SK-N-SH (cell line): ENCODE measurements around the gene SUFU. TPM values are rescaled to one million over a fixed set of nuclear protein-coding genes. Genes with fewer than 3 reads are reported as not detected.

Source experiments
- CTCF ChIA-PET: fragments of 300-600, 350-600 bp; formaldehyde crosslinking; extraction: SDS; loops from one replicate; lab custom pipeline; 2021; lab: Yijun Ruan, JAX
- POLR2A ChIA-PET: fragments of 350-600 bp; sonication (Branson Sonifier 250); formaldehyde crosslinking; extraction: SDS; loops from one replicate; lab custom pipeline; 2020; ENCODE audit warnings: antibody characterized with exemption, inconsistent platforms; lab: Yijun Ruan, JAX
- DNase-seq: peaks from one replicate; pipeline ENCODE4 v3.0.0; 2012
- H2AFZ ChIP-seq: fragments of 200-600 bp; sonication (generic); 2 replicates; pipeline ENCODE4 v1.8.1; 2016; ENCODE audit warnings: antibody characterized with exemption, mild to moderate bottlenecking, low read depth
- H3F3A ChIP-seq: fragments of 200-600 bp; sonication (generic); replicated peaks from 2 replicates; pipeline ENCODE3; 2016; ENCODE audit warnings: antibody characterized with exemption, mild to moderate bottlenecking; ENCODE audit not compliant: insufficient read depth
- H3K27ac ChIP-seq, 2 experiments: fragments of 200-500 bp in 1 of 2; fragments of 200-600 bp in 1 of 2; sonication (Bioruptor generic) in 1 of 2; sonication (generic), shearing (Covaris generic) in 1 of 2; 2 replicates each; pipeline versions ENCODE4 v1.5.1 to v1.6.1; 2014 to 2016; ENCODE audit warnings: low read depth in 2 of 2, inconsistent platforms in 1 of 2, low read length in 1 of 2, mild to moderate bottlenecking in 1 of 2, mixed read lengths in 1 of 2
- H3K27me3 ChIP-seq: fragments of 200-600 bp; sonication (generic), shearing (Covaris generic); 2 replicates; pipeline ENCODE4 v1.6.1; 2016; ENCODE audit warnings: mixed run types; ENCODE audit not compliant: insufficient read depth
- H3K36me3 ChIP-seq, 2 experiments: fragments of 200-500 bp in 1 of 2; fragments of 200-600 bp in 1 of 2; sonication (Bioruptor generic) in 1 of 2; sonication (generic) in 1 of 2; replicated peaks in 1 of 2; 2 replicates each; pipeline versions ENCODE3 to v1.5.1; 2014 to 2016; ENCODE audit warnings: low read length in 1 of 2, mild to moderate bottlenecking in 1 of 2; ENCODE audit not compliant: insufficient read depth in 2 of 2, control insufficient read depth in 1 of 2
- H3K4me1 ChIP-seq, 2 experiments: fragments of 200-500 bp in 1 of 2; fragments of 200-600 bp in 1 of 2; sonication (Bioruptor generic) in 1 of 2; sonication (generic), shearing (Covaris generic) in 1 of 2; 2 replicates each; pipeline versions ENCODE4 v1.5.1 to v1.6.1; 2014 to 2016; ENCODE audit warnings: low read depth in 1 of 2, low read length in 1 of 2, mixed run types in 1 of 2; ENCODE audit not compliant: insufficient read depth in 2 of 2, control insufficient read depth in 1 of 2
- H3K4me2 ChIP-seq: fragments of 200-600 bp; sonication (generic), shearing (Covaris generic); 2 replicates; pipeline ENCODE4 v1.6.1; 2017; ENCODE audit warnings: mixed run types
- H3K4me3 ChIP-seq, 2 experiments: fragments of 200-500 bp in 1 of 2; fragments of 200-600 bp in 1 of 2; sonication (Bioruptor generic) in 1 of 2; sonication (generic), shearing (Covaris generic) in 1 of 2; 2 replicates each; pipeline versions ENCODE4 v1.5.1 to v1.8.1; 2014 to 2016; ENCODE audit warnings: low read depth in 2 of 2, inconsistent platforms in 1 of 2, low read length in 1 of 2, mild to moderate bottlenecking in 1 of 2, mixed read lengths in 1 of 2, moderate library complexity in 1 of 2
- H3K79me2 ChIP-seq: fragments of 200-600 bp; sonication (generic); 2 replicates; pipeline ENCODE4 v1.8.1; 2017; ENCODE audit warnings: mild to moderate bottlenecking; ENCODE audit not compliant: insufficient read depth
- H3K9ac ChIP-seq: fragments of 200-600 bp; sonication (generic); 2 replicates; pipeline ENCODE4 v1.6.1; 2017; ENCODE audit warnings: mixed run types
- H3K9me2 ChIP-seq: fragments of 200-600 bp; sonication (generic); 2 replicates; pipeline ENCODE4 v1.6.1; 2017; ENCODE audit warnings: mixed run types
- H3K9me3 ChIP-seq: fragments of 200-600 bp; sonication (generic); 2 replicates; pipeline ENCODE4 v1.6.1; 2017; ENCODE audit warnings: mixed run types, mild to moderate bottlenecking, moderate library complexity
- H4K20me1 ChIP-seq: fragments of 200-600 bp; sonication (generic); 2 replicates; pipeline ENCODE4 v1.6.1; 2017; ENCODE audit warnings: mild to moderate bottlenecking, mixed run types; ENCODE audit not compliant: insufficient read depth
- CHD2 ChIP-seq: fragments of 150-350 bp; IDR thresholded peaks from 2 replicates; pipeline ENCODE4 v1.6.1; 2018; ENCODE audit warnings: low read length; ENCODE audit not compliant: partially characterized antibody
- ELF1 ChIP-seq: IDR thresholded peaks from 2 replicates; pipeline ENCODE4 v1.4.0; 2012
- EP300 ChIP-seq, 2 experiments: IDR thresholded peaks; 2 replicates each; pipeline versions ENCODE4 v1.4.0 to v1.6.1; 2012; ENCODE audit warnings: borderline replicate concordance in 1 of 2, low read depth in 1 of 2, low read length in 1 of 2
- FOSL2 ChIP-seq: IDR thresholded peaks from 2 replicates; pipeline ENCODE4 v1.4.0; 2012; ENCODE audit warnings: low read depth, mild to moderate bottlenecking, moderate library complexity, borderline replicate concordance
- FOXM1 ChIP-seq: IDR thresholded peaks from 2 replicates; pipeline ENCODE4 v1.4.0; 2012; ENCODE audit warnings: low read depth, mild to moderate bottlenecking
- GABPA ChIP-seq: IDR thresholded peaks from 2 replicates; pipeline ENCODE4 v1.4.0; 2012; ENCODE audit warnings: low read depth, mild to moderate bottlenecking
- GATA2 ChIP-seq: sonication (generic); formaldehyde crosslinking; IDR thresholded peaks from 2 replicates; pipeline ENCODE4 v1.5.0; 2020; ENCODE audit warnings: mild to moderate bottlenecking, missing genetic modification reagents
- IRF3 ChIP-seq: fragments of 150-350 bp; IDR thresholded peaks from 2 replicates; pipeline ENCODE4 v1.6.1; 2016; ENCODE audit warnings: mild to moderate bottlenecking, low read depth, low read length
- MXI1 ChIP-seq: IDR thresholded peaks from 2 replicates; pipeline ENCODE4 v1.6.1; 2012; ENCODE audit warnings: mild to moderate bottlenecking, low read depth, low read length, improper control_type of control experiment
- NFIC ChIP-seq: IDR thresholded peaks from 2 replicates; pipeline ENCODE4 v1.4.0; 2012; ENCODE audit warnings: borderline replicate concordance
- NRF1 ChIP-seq: IDR thresholded peaks from 2 replicates; pipeline ENCODE4 v1.6.1; 2012; ENCODE audit warnings: low read depth, mild to moderate bottlenecking, low read length
- POLR2AphosphoS5 ChIP-seq: IDR thresholded peaks from 2 replicates; pipeline ENCODE4 v1.6.1; 2012; ENCODE audit warnings: low read depth, low read length
- RCOR1 ChIP-seq: fragments of 150-350 bp; IDR thresholded peaks from 2 replicates; pipeline ENCODE4 v1.6.1; 2017; ENCODE audit warnings: antibody characterized with exemption, low read length
- RXRA ChIP-seq: IDR thresholded peaks from 2 replicates; pipeline ENCODE4 v1.4.0; 2012; ENCODE audit warnings: low read depth, mild to moderate bottlenecking, borderline replicate concordance
- SIN3A ChIP-seq: IDR thresholded peaks from 2 replicates; pipeline ENCODE4 v1.6.1; 2012; ENCODE audit warnings: low read depth, mild to moderate bottlenecking, low read length, moderate library complexity, borderline replicate concordance
- SMC3 ChIP-seq: IDR thresholded peaks from 2 replicates; pipeline ENCODE4 v1.6.1; 2012; ENCODE audit warnings: low read depth, low read length, improper control_type of control experiment
- TCF12 ChIP-seq: IDR thresholded peaks from 2 replicates; pipeline ENCODE4 v1.4.0; 2012
- TEAD4 ChIP-seq: IDR thresholded peaks from 2 replicates; pipeline ENCODE4 v1.4.0; 2012; ENCODE audit warnings: mild to moderate bottlenecking, borderline replicate concordance; ENCODE audit not compliant: insufficient read depth
- YY1 ChIP-seq: IDR thresholded peaks from 2 replicates; pipeline ENCODE4 v1.4.0; 2012; ENCODE audit warnings: low read depth, mild to moderate bottlenecking
- WGBS: methylation state at CpG from one replicate; pipeline ENCODE4 v1.1.6; 2017; ENCODE audit warnings: low lambda C conversion rate; 5-methylcytosine and 5-hydroxymethylcytosine counted together
- polyA plus RNA-seq, 3 experiments: library from polyadenylated mRNA; depleted of rRNA; stranded (reverse); fragments of >200 nt; gene quantifications; 2 replicates each; pipeline ENCODE4 v1.2.3, GENCODE V29; 2012
- TF ChIP-seq, protein P1 (sequence below): fragments of 150-350 bp; IDR thresholded peaks from 2 replicates; pipeline ENCODE4 v1.6.1; 2017; ENCODE audit warnings: antibody characterized with exemption, low read length, low read depth, borderline replicate concordance
- TF ChIP-seq, protein P2 (sequence below): IDR thresholded peaks from 2 replicates; pipeline ENCODE4 v1.4.0; 2012; ENCODE audit warnings: low read depth
- TF ChIP-seq, protein P3 (sequence below): IDR thresholded peaks from 2 replicates; pipeline ENCODE4 v1.4.0; 2012; ENCODE audit warnings: low read depth, borderline replicate concordance
- TF ChIP-seq, protein P4 (sequence below): IDR thresholded peaks from 2 replicates; pipeline ENCODE4 v1.6.1; 2012; ENCODE audit warnings: mild to moderate bottlenecking, low read depth, low read length, moderate library complexity
- TF ChIP-seq, protein P5 (sequence below): IDR thresholded peaks from 2 replicates; pipeline ENCODE4; 2012

Gene SUFU
- 4.6 and 5.7 TPM in 2 replicates for polyA plus RNA-seq (2012; rRNA removed)
- polyA plus RNA-seq (2012; cell fraction: cytosol; rRNA removed): 3.7 and 5.7 TPM in 2 replicates
- polyA plus RNA-seq (2012; cell fraction: nucleus; rRNA removed): 6.2 and 8.9 TPM in 2 replicates

DNA sequence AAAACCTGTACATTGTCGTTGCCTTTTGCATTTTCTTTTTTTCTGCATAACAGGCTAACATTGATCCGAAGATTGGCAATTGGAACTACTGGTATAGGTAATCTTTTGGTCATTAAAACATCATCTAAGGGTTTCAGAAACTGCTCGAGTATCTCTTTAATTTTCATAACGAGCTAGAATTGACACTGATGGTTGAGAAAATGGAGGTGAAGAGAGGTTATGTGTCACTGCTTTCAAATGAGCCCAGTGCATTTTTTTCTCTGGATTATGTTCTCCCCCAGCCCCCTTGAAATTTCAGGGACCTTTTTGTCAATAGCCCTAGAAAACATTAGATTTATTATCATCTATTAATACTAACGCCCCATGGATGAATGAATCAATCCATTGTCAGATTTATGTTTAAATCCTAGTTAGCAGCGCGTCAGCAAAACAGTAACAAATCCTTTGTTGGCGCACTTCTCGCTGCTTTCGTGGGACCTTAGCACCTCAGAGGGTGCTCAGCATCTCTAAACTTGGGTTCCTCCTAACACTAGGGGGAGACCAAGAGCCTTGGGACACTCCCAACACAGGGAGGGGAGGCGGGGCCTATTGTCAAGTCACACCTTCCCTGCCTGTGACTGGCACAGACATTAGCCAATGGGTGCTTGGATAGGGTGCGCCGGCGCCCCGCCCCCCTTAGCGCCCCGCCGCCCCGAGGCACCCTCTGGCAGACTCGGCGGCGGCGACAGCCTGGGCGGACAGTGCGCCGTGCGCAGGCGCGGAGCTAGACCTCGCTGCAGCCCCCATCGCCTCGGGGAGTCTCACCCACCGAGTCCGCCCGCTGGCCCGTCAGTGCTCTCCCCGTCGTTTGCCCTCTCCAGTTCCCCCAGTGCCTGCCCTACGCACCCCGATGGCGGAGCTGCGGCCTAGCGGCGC, at the start of gene SUFU:
Gene SUFU (plus strand): TSS at position 709 of the 915 bp plus-strand sequence. CDS start 181 bp downstream, at position 890.
- H3K79me2 ChIP-seq: peaks cover 74% of the 10 kb centered on the region
- peak within 1 kb of the TSS; percentile 80 for H3K9ac ChIP-seq
- H3K4me2 ChIP-seq: peak within 1 kb of the TSS; percentile 87
- peaks cover 0 to 2% of the 10 kb centered on the region in 2 experiments for H3K36me3 ChIP-seq
- ChIA-PET POLR2A (interaction anchor here (1.0 to 2.4 kb wide), 4 partner anchors 19 to 141 kb away, joined by 3 to 9 read pairs (median 4); partner anchors contain the start of gene TRIM8), CTCF (interaction anchor here (0.6 to 5.7 kb wide), 44 partner anchors 8 to 334 kb away, joined by 3 to 110 read pairs (median 4); partner anchors contain the start of genes FBXL15 and TRIM8)
- no peaks in the 10 kb centered on the region for H3K27me3 ChIP-seq
- peak within 1 kb of the TSS; percentile 85 to 98 for H3K4me3 ChIP-seq
- H3F3A ChIP-seq: peaks cover 4% of the 10 kb centered on the region
- peak; percentile 98 for DNase-seq
- 0% methylated on average over 11 of the region's 44 CpGs for WGBS
- H3K27ac ChIP-seq: peak within 1 kb of the TSS; percentile 45 to 78; a peak in 3 of 4 replicates
- H3K9me2 ChIP-seq: no peaks in the 10 kb centered on the region
- no peaks in the 10 kb centered on the region for H3K9me3 ChIP-seq
- H4K20me1 ChIP-seq: peaks cover 40% of the 10 kb centered on the region
- peaks cover 8 to 15% of the 10 kb centered on the region in 2 experiments; a peak in 2 of 4 replicates for H3K4me1 ChIP-seq
- peak within 1 kb of the TSS; percentile 93 for H2AFZ ChIP-seq
- TF ChIP-seq EP300 (IDR thresholded peaks at IDR 0.05; ENCODE audit: borderline replicate concordance in 1 of 2, low read depth in 1 of 2, low read length in 1 of 2) (no peak; a peak in 1 of 4 replicates), GABPA (no peak), RCOR1 (peak; percentile 59), NRF1 (peak; percentile 78), RXRA (no peak), TEAD4 (no peak), NFIC (no peak), YY1 (0 out of 2 replicates have a peak, but pooled peaks have one; percentile 1), POLR2AphosphoS5 (peak; percentile 64; the same call in 1 of the 2 replicates), ELF1 (no peak), IRF3 (peak; percentile 52), MXI1 (peak; percentile 51; the same call in 1 of the 2 replicates), TCF12 (no peak), CHD2 (peak; percentile 87), FOSL2 (no peak), FOXM1 (no peak), SMC3 (peak; percentile 90), GATA2 (no peak), SIN3A (peak; percentile 78; the same call in 1 of the 2 replicates)
- TF ChIP-seq, protein P1, sequence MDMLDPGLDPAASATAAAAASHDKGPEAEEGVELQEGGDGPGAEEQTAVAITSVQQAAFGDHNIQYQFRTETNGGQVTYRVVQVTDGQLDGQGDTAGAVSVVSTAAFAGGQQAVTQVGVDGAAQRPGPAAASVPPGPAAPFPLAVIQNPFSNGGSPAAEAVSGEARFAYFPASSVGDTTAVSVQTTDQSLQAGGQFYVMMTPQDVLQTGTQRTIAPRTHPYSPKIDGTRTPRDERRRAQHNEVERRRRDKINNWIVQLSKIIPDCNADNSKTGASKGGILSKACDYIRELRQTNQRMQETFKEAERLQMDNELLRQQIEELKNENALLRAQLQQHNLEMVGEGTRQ: no peak
- TF ChIP-seq, protein P2, sequence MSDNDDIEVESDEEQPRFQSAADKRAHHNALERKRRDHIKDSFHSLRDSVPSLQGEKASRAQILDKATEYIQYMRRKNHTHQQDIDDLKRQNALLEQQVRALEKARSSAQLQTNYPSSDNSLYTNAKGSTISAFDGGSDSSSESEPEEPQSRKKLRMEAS: peak; percentile 40; the same call in 1 of the 2 replicates
- TF ChIP-seq, protein P3, sequence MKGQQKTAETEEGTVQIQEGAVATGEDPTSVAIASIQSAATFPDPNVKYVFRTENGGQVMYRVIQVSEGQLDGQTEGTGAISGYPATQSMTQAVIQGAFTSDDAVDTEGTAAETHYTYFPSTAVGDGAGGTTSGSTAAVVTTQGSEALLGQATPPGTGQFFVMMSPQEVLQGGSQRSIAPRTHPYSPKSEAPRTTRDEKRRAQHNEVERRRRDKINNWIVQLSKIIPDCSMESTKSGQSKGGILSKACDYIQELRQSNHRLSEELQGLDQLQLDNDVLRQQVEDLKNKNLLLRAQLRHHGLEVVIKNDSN: no peak
- TF ChIP-seq, protein P4, sequence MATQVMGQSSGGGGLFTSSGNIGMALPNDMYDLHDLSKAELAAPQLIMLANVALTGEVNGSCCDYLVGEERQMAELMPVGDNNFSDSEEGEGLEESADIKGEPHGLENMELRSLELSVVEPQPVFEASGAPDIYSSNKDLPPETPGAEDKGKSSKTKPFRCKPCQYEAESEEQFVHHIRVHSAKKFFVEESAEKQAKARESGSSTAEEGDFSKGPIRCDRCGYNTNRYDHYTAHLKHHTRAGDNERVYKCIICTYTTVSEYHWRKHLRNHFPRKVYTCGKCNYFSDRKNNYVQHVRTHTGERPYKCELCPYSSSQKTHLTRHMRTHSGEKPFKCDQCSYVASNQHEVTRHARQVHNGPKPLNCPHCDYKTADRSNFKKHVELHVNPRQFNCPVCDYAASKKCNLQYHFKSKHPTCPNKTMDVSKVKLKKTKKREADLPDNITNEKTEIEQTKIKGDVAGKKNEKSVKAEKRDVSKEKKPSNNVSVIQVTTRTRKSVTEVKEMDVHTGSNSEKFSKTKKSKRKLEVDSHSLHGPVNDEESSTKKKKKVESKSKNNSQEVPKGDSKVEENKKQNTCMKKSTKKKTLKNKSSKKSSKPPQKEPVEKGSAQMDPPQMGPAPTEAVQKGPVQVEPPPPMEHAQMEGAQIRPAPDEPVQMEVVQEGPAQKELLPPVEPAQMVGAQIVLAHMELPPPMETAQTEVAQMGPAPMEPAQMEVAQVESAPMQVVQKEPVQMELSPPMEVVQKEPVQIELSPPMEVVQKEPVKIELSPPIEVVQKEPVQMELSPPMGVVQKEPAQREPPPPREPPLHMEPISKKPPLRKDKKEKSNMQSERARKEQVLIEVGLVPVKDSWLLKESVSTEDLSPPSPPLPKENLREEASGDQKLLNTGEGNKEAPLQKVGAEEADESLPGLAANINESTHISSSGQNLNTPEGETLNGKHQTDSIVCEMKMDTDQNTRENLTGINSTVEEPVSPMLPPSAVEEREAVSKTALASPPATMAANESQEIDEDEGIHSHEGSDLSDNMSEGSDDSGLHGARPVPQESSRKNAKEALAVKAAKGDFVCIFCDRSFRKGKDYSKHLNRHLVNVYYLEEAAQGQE: no peak
- TF ChIP-seq, protein P5, sequence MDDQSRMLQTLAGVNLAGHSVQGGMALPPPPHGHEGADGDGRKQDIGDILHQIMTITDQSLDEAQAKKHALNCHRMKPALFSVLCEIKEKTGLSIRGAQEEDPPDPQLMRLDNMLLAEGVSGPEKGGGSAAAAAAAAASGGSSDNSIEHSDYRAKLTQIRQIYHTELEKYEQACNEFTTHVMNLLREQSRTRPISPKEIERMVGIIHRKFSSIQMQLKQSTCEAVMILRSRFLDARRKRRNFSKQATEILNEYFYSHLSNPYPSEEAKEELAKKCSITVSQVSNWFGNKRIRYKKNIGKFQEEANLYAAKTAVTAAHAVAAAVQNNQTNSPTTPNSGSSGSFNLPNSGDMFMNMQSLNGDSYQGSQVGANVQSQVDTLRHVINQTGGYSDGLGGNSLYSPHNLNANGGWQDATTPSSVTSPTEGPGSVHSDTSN: peak; percentile 100
